H1 (cell line): Measurements from ENCODE around the gene PRDX2. TPM values are rescaled to one million over a fixed set of nuclear protein-coding genes. Genes with fewer than 3 reads are reported as not detected.
A peak's percentile ranks its signal among the peaks of the same experiment; 100 is the strongest.

ENCODE experiments used
- ATF3 ChIP-seq: IDR thresholded peaks from 2 replicates; pipeline ENCODE4 v1.6.1; 2011; ENCODE audit warnings: low read depth, mild to moderate bottlenecking, low read length; ENCODE audit not compliant: insufficient read depth
- BRCA1 ChIP-seq: IDR thresholded peaks from 2 replicates; pipeline ENCODE4 v1.6.1; 2012; ENCODE audit warnings: low read depth, low read length, improper control_type of control experiment
- CEBPB ChIP-seq: IDR thresholded peaks from 2 replicates; pipeline ENCODE4 v1.6.1; 2012; ENCODE audit warnings: low read depth, low read length
- EGR1 ChIP-seq: IDR thresholded peaks from 2 replicates; pipeline ENCODE4 v1.6.1; 2011; ENCODE audit warnings: low read depth, low read length, borderline replicate concordance
- GABPA ChIP-seq: IDR thresholded peaks from 2 replicates; pipeline ENCODE4 v1.6.1; 2011; ENCODE audit warnings: mild to moderate bottlenecking, low read length, moderate library complexity, borderline replicate concordance; ENCODE audit not compliant: insufficient read depth
- JUN ChIP-seq: IDR thresholded peaks from 2 replicates; pipeline ENCODE4 v1.6.1; 2011; ENCODE audit warnings: low read depth, mild to moderate bottlenecking, improper control_type of control experiment, low read length
- KDM1A ChIP-seq: fragments of 200-600, 300-600 bp; sonication (generic); IDR thresholded peaks from 2 replicates; pipeline ENCODE4 v1.7.1; 2016; ENCODE audit warnings: mild to moderate bottlenecking, low read length, borderline replicate concordance
- MAX ChIP-seq: IDR thresholded peaks from 2 replicates; pipeline ENCODE4 v1.6.1; 2012; ENCODE audit warnings: inconsistent platforms
- SIRT6 ChIP-seq: IDR thresholded peaks from one replicate; pipeline ENCODE4 v1.7.1; 2012; ENCODE audit warnings: low read length, inconsistent platforms
- SP1 ChIP-seq: IDR thresholded peaks from 2 replicates; pipeline ENCODE4 v1.6.1; 2011; ENCODE audit warnings: low read depth, low read length
- SP2 ChIP-seq: IDR thresholded peaks from 2 replicates; pipeline ENCODE4 v1.6.1; 2012; ENCODE audit warnings: mild to moderate bottlenecking, low read length, inconsistent platforms
- TAF7 ChIP-seq: optimal IDR thresholded peaks from 2 replicates; pipeline ENCODE3; 2011; ENCODE audit warnings: low read depth, mild to moderate bottlenecking, inconsistent platforms, low read length, moderate library complexity, borderline replicate concordance
- TCF12 ChIP-seq: IDR thresholded peaks from 2 replicates; pipeline ENCODE4 v1.6.1; 2011; ENCODE audit warnings: low read depth, mild to moderate bottlenecking, low read length
- ZNF274 ChIP-seq: IDR thresholded peaks from 2 replicates; pipeline ENCODE4 v1.7.0; 2012; ENCODE audit warnings: low read length, borderline replicate concordance; ENCODE audit errors: extremely low read depth
- polyA plus RNA-seq, 7 experiments: library from polyadenylated mRNA; depleted of rRNA in 3 of 7; stranded (reverse) in 5 of 7; unstranded in 2 of 7; fragments of >200 nt in 5 of 7; fragments of 200-250 nt in 2 of 7; gene quantifications; 1 replicate in 5 of 7; 2 replicates in 1 of 7; 4 replicates in 1 of 7; pipeline versions ENCODE4 v1.2.1 to v1.2.3, GENCODE V29; 2011 to 2013; ENCODE audit warnings: missing spikeins in 2 of 7, mixed read lengths in 2 of 7
- total RNA-seq: library from RNA; stranded (reverse); fragmentation: NEBNext Ultra II Directional; extraction: Animal tissue kit (Norgen Biotek cat#: 25700); gene quantifications from 2 replicates; pipeline ENCODE4 v1.2.1, GENCODE V29; 2021
- TF ChIP-seq, protein P1 (sequence below): IDR thresholded peaks from 2 replicates; pipeline ENCODE4 v1.6.1; 2011; ENCODE audit warnings: low read length, improper control_type of control experiment

Gene PRDX2
- total and polyA plus RNA-seq, 2 of the 8 experiments (the other 6 are each of a cell fraction or from before 2014, with no cell fraction given) = 380 to 748 TPM

DNA sequence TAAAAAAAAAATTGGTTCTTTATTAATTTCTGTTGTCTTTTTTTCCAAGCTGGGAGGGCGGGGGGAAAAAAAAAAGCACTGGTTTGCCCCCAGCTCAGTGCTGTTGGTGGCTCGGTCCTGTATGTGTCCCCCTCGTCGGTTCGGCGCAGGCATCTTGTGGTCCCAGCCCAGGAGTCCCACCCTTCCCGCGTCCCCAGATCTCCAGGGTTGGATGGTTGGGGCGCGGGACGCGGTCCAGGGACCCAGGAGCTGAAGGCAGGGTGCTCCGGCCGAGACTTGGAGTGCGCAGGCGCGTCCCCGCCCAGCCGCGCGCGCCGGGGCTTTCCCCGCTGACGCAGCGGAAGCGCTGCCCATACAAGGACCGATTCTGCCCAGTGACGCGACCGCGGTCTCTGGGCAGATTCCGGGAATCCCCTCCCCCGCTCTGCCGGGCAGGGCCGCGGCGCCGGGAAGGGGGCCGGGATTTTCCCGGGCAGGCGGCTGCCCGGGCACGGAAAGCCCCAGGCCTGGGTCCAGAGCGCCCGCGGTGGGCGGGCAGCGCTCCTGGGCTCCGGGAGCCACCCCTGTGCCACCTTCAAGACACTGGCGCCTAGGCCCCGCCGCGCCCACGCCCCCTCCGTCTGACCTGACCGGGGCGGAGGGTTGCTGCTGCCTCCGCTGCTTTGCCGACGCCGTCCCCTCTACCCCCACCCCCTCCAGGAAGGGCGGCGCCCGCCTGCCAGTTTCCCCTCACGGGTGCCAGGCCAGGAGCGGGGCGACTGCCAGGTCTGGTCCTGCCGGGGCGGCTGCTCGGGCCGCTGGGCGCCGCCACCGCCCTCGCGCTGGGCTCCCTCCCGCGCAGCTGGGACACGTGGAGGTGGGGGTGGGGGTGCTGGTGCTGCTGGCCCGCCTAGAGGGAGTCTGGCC lies 8.1 kb downstream of the PRDX2 start (continued):
- TF ChIP-seq SP2 (no peak), ATF3 (no peak), TCF12 (no peak), MAX (peak; percentile 97), TAF7 (peak; percentile 28), CEBPB (no peak), KDM1A (no peak), BRCA1 (no peak), SIRT6 (no peak), SP1 (no peak), JUN (no peak), GABPA (no peak), ZNF274 (no peak), EGR1 (peak; percentile 43; the same call in 1 of the 2 replicates)
- TF ChIP-seq, protein P1, sequence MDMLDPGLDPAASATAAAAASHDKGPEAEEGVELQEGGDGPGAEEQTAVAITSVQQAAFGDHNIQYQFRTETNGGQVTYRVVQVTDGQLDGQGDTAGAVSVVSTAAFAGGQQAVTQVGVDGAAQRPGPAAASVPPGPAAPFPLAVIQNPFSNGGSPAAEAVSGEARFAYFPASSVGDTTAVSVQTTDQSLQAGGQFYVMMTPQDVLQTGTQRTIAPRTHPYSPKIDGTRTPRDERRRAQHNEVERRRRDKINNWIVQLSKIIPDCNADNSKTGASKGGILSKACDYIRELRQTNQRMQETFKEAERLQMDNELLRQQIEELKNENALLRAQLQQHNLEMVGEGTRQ = peak; percentile 30; the same call in 1 of the 2 replicates
